Neural crest cell (in vitro differentiated cells): ENCODE data around the gene SPATA32. TPM values are rescaled to one million over a fixed set of nuclear protein-coding genes. Genes with fewer than 3 reads are reported as not detected.

Experiments used
- DNase-seq: peaks from one replicate; pipeline ENCODE4 v3.0.0; 2021; ENCODE audit warnings: low read depth, mixed read lengths, low spot score
- H3K27ac Mint-ChIP-seq: one replicate; pipeline ENCODE4 v1.8.0; 2021; ENCODE audit warnings: mild to moderate bottlenecking, mixed read lengths; ENCODE audit not compliant: unreplicated experiment
- H3K27me3 Mint-ChIP-seq: 2 replicates; pipeline ENCODE4 v1.8.0; 2021; ENCODE audit warnings: low read depth, mild to moderate bottlenecking, mixed read lengths
- H3K36me3 Mint-ChIP-seq: 2 replicates; pipeline ENCODE4 v1.8.0; 2021; ENCODE audit warnings: low read depth, mild to moderate bottlenecking, mixed read lengths
- H3K4me1 Mint-ChIP-seq: 2 replicates; pipeline ENCODE4 v1.8.0; 2021; ENCODE audit warnings: mixed read lengths
- H3K4me3 Mint-ChIP-seq: one replicate; pipeline ENCODE4 v1.8.0; 2021; ENCODE audit warnings: mild to moderate bottlenecking, mixed read lengths
- H3K9me3 Mint-ChIP-seq: 2 replicates; pipeline ENCODE4 v1.8.0; 2021; ENCODE audit warnings: mixed read lengths
- total RNA-seq: library from RNA; stranded (reverse); gene quantifications from 2 replicates; pipeline ENCODE4 v1.2.1, GENCODE V29; 2021
- TF ChIP-seq, protein P1 (sequence below): fragments of 200-600 bp; sonication (generic); conservative IDR thresholded peaks from 2 replicates; pipeline ENCODE4 v1.5.0; 2021; ENCODE audit warnings: antibody characterized with exemption, mild to moderate bottlenecking

SPATA32 gene
- total RNA-seq, 1 donor from 2014 or later: 0.23 TPM

DNA sequence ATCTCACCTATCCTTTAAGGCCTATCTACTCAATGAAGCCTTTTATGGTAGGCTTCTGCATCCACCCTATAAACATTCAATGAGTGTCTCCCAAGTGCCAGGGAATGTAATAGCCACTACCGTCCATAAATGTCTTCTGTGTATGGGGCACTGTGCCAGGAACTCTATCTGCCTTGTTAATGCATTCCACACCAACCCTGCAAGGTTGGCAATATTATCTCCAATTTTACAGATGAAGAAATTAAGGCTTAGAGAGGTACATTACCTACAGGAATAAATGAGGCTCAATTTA lies 34.9 kb upstream of the SPATA32 start:
- no peak for DNase-seq
- H3K4me1 Mint-ChIP-seq: peaks cover 53% of the 10 kb centered on the region
- peaks cover 6% of the 10 kb centered on the region for H3K36me3 Mint-ChIP-seq
- no peaks in the 10 kb centered on the region for H3K27me3 Mint-ChIP-seq
- H3K4me3 Mint-ChIP-seq: no peak overlapping the region
- no peak overlapping the region for H3K27ac Mint-ChIP-seq
- no peaks in the 10 kb centered on the region for H3K9me3 Mint-ChIP-seq
- TF ChIP-seq, protein P1, sequence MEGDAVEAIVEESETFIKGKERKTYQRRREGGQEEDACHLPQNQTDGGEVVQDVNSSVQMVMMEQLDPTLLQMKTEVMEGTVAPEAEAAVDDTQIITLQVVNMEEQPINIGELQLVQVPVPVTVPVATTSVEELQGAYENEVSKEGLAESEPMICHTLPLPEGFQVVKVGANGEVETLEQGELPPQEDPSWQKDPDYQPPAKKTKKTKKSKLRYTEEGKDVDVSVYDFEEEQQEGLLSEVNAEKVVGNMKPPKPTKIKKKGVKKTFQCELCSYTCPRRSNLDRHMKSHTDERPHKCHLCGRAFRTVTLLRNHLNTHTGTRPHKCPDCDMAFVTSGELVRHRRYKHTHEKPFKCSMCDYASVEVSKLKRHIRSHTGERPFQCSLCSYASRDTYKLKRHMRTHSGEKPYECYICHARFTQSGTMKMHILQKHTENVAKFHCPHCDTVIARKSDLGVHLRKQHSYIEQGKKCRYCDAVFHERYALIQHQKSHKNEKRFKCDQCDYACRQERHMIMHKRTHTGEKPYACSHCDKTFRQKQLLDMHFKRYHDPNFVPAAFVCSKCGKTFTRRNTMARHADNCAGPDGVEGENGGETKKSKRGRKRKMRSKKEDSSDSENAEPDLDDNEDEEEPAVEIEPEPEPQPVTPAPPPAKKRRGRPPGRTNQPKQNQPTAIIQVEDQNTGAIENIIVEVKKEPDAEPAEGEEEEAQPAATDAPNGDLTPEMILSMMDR: no peak

DNA sequence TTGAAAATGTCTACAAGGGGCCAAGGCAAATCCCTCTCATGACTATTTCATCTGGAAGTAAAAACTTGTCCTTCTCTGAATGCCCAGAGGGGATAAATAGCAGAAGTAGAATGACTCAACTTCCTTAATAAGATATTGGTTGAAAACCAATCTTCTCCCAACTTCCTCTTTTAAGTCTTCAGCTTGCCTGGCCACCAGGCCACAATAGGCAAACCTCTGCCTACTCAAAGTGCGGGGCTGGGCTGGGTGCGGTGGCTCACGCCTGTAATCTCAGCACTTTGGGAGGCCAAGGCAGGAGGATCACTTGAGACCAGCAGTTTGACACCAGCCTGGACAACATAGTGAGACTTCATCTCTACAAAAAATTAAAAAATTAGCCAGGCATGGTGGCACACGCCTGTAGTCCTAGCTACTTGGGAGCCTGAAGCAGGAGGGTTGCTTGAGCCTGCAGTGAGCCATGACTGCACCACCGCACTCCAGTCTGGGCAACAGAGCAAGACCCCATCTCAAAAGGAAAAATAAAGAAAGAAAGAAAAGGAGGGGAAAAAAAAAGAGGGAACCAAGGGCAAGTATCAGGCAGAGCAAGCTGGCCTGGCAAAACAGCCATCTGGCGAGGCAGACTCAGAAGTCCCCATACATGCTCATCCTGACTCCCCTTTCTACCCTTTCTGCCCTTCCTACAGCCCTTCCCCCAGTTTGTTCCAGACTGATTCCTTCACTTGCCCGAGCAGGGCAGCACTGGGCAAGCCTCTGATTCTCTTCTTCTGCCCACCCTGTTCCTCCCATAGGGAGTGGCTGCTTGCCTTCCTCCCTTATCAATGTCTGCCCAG lies 34.3 kb upstream of the SPATA32 start:
- Mint-ChIP-seq H3K9me3 (no peaks in the 10 kb centered on the region), H3K36me3 (peaks cover 6% of the 10 kb centered on the region), H3K27ac (no peak overlapping the region), H3K4me3 (no peak overlapping the region), H3K4me1 (peaks cover 53% of the 10 kb centered on the region), H3K27me3 (no peaks in the 10 kb centered on the region)
- TF ChIP-seq, protein P1: no peak
- DNase-seq: no peak

DNA sequence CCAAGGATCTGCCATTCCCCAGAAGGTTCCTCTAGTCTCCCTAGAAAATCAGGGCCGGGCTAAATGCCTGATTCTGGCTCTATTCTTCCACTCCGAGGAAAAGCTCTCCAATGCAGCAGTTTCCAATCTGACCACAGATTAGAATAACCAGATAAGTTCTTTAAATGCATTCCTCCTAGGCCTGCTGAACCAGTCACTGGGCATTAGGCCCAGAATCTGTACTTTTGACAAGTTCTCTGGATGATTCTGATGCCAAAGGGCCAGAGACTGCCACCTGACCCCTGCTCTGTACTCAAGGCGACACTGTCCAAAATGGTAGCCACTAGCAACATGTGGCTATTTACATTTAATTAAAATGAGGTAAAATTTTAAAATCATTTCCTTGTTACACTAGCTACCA lies 32.6 kb upstream of the SPATA32 start:
- Mint-ChIP-seq H3K4me1 (peaks cover 43% of the 10 kb centered on the region), H3K27me3 (no peaks in the 10 kb centered on the region), H3K27ac (no peak overlapping the region), H3K36me3 (peaks cover 6% of the 10 kb centered on the region), H3K4me3 (no peak overlapping the region), H3K9me3 (no peaks in the 10 kb centered on the region)
- TF ChIP-seq, protein P1: no peak
- no peak for DNase-seq

DNA sequence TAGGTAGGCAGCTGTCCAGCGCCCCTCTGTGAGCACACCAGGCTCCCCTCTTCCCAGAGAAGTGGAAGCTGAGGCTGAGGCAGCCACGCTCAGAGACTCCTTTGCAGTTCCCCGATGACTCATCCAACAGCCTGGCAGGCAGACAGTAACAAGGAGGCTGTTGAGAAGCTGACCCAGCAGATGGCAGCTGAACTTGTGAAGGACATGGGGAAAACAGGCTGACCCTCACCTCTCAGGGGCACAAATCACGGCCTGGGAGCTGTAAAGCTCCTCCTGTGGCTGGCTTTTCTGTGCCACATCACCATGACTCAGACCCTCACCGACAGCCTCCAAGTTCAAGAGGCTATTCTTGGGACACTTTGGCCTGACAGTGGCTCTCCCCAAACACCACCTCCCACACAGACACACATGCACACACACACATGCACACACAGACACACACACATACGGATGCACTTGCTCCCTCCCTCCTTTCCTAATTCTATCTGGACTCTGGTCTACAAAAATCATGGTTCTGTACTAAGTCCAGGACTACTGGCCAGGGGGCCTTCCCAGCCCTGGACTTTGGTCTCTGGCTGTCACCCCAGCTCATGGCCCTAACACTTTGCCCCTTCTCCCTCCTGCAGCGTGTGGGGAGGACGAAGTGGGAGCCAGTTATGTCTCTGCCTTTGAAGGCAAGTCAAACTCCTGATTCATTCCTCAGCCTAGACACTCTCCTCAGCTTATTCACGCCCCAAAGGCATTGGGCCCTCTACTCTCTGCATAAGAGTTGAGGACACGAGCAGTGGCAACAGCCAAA lies 31.7 kb upstream of the SPATA32 start:
- Mint-ChIP-seq H3K27me3 (no peaks in the 10 kb centered on the region), H3K9me3 (no peaks in the 10 kb centered on the region), H3K27ac (peak overlapping the region; percentile 94), H3K4me3 (peak overlapping the region; percentile 51), H3K4me1 (peaks cover 34% of the 10 kb centered on the region), H3K36me3 (peaks cover 6% of the 10 kb centered on the region)
- TF ChIP-seq, protein P1: no peak
- no peak for DNase-seq

DNA sequence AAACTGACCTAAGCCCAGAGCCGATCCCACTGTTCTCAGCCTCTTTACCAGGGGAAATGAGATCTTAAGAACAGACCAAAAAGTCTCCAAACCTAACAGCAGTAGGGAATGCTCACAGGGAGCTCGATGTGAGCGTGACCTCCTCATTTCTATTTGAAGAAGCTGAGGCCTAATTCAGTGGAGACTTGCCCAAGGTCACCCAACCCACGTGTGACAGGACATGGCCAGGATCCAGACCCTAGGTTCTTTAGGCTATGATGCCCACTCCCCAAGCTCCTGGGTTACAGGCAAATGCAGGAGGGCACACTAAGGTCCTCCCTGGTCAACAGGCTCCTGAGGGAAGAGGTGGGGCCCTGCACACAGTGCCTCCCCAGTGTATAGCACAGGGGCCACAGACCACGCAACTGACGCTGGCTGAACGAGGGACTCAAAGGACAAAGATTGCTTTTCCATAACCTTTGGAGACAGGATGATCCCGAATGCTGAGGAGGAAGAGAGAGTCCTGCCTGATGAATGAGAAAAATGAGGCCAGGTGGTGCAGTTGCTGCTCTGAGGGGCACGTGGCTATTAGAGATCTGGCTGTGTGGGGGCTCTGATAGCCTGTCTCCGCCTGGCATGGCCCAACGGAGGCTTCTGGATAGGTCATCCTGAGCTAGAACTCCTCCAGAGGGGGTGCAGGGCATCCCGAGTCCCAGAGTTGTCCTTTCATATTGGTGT lies 31.0 kb upstream of the SPATA32 start:
- Mint-ChIP-seq H3K27ac (no peak overlapping the region), H3K27me3 (no peaks in the 10 kb centered on the region)
- TF ChIP-seq, protein P1: no peak

More for the DNA sequence above, 31.0 kb upstream of the SPATA32 start:
- H3K36me3 Mint-ChIP-seq: peaks cover 6% of the 10 kb centered on the region
- DNase-seq: no peak
- H3K4me3 Mint-ChIP-seq: no peak overlapping the region
- peaks cover 27% of the 10 kb centered on the region for H3K4me1 Mint-ChIP-seq
- H3K9me3 Mint-ChIP-seq: no peaks in the 10 kb centered on the region
